Upper lobe of left lung (tissue), 6 donors: ENCODE data around the gene AKAP10. TPM values are rescaled to one million over a fixed set of nuclear protein-coding genes. Genes with fewer than 3 reads are reported as not detected.
A peak's percentile ranks its signal among the peaks of the same experiment; 100 is the strongest.
"Not testable (repeated sequence)": the region's sequence is repeated elsewhere in the genome, so short reads cannot be mapped to it uniquely, and the experiment has no call there.

ENCODE experiments used
- ATAC-seq, 2 donors: fragments of 200-7000 bp; cut with Tn5 transposase; one replicate each; pipeline ENCODE4 v1.9.1; 2022; ENCODE audit warnings: mild to moderate bottlenecking in 2 of 2, moderate library complexity in 2 of 2; ENCODE audit not compliant: low FRiP score in 2 of 2
- DNase-seq, 2 donors: peaks; one replicate each; pipeline ENCODE4 v3.0.0-alpha.2; 2019 to 2020
- H3K27ac ChIP-seq, 4 donors: fragments of 200-600 bp; sonication (generic); one replicate each; pipeline ENCODE4 v1.5.1; 2016 to 2019
- H3K27me3 ChIP-seq, 4 donors: fragments of 200-600 bp; sonication (generic); one replicate each; pipeline ENCODE4 v1.5.1; 2017 to 2019
- H3K36me3 ChIP-seq, 4 donors: fragments of 200-600 bp; sonication (generic); one replicate each; pipeline ENCODE4 v1.5.1; 2016 to 2019
- H3K4me1 ChIP-seq, 4 donors: fragments of 200-600 bp; sonication (generic); one replicate each; pipeline ENCODE4 v1.5.1; 2018 to 2019
- H3K4me3 ChIP-seq, 4 donors: fragments of 200-600 bp; sonication (generic); one replicate each; pipeline ENCODE4 v1.5.1; 2017 to 2019; ENCODE audit warnings: mild to moderate bottlenecking in 2 of 4, moderate library complexity in 1 of 4
- H3K9me3 ChIP-seq, 4 donors: fragments of 200-600 bp; sonication (generic); one replicate each; pipeline ENCODE4 v1.5.1; 2018 to 2019
- EP300 ChIP-seq, 4 donors: sonication (generic); formaldehyde crosslinking; IDR thresholded peaks; one replicate each; pipeline ENCODE4 v1.5.1; 2017; ENCODE audit warnings: antibody characterized with exemption in 4 of 4, control low read depth in 2 of 4
- POLR2A ChIP-seq, 4 donors: fragments of 450-650 bp; IDR thresholded peaks; one replicate each; pipeline ENCODE4 v1.5.1; 2016 to 2017; ENCODE audit warnings: antibody characterized with exemption in 4 of 4, mild to moderate bottlenecking in 2 of 4
- POLR2AphosphoS5 ChIP-seq, 2 donors: sonication (generic); formaldehyde crosslinking; IDR thresholded peaks; one replicate each; pipeline ENCODE4 v1.5.1; 2017; ENCODE audit warnings: antibody characterized with exemption in 2 of 2
- WGBS, 2 donors: methylation state at CpG; one replicate each; pipeline ENCODE4 v1.1.5; 2017 to 2018; 5-methylcytosine and 5-hydroxymethylcytosine counted together
- total RNA-seq, 6 donors: library from RNA; depleted of rRNA in 4 of 6; stranded (reverse); fragments of >200 nt in 4 of 6; gene quantifications; one replicate each; pipeline versions ENCODE4 v1.1.0 to v1.2.1, GENCODE V29; 2016 to 2021
- TF ChIP-seq, protein P1 (sequence below), 6 experiments: fragments of 450-650 bp in 4 of 6; fragments of 200-600 bp in 2 of 6; sonication (generic) in 2 of 6; IDR thresholded peaks; one replicate each; pipeline ENCODE4 v1.5.1; 2016 to 2019; ENCODE audit warnings: antibody characterized with exemption in 6 of 6
- donor health status: DM: no; HTN: no; CAD: no; lungs with moderate emphysema.
- donor health status: DM: no; HTN: yes; CAD: no; lungs with severe emphysema.

Gene AKAP10
- total RNA-seq, 6 donors from 2014 or later, result 13.4 to 40.3 (median 30.6) TPM

DNA sequence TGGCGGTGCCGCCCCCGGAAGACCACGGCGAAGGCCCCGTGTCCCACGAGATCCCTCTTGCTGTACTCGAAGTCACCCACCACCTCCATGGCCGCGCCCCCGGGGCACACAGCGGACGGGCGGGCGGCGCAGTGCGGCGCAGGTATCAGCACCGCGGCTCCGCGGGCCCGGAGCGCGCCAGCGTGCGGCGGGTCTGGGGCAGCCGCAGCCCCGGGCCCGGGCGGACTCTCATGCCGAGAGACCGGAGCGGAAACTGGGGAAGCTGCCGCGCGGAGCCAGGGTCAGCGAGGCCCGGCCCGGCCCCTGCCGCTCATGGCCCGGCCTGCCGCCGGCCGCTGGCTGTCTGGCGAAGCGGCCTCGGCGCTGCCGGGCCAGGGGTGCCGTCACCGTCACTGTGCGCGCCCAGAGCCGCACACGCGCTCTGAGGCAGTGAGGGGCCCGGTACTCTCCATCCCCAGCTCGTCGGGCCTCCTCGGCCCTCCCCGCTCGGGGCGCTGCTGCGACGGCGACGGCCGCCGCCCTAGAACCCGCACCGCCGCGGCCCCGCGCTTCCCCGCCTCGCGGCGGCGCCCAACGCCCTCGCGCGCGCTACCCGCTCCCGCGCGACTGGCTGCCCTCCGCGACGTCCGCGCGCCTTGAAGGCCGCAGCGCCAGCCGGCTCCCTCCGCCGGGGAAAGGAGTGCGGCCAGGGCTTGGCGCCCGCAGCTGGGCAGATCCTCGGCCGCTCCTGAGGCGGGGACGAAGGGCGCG is 110.1 kb downstream of the AKAP10 start, which contains the start of gene ULK2:
ULK2 (minus strand) TSS at position 608 of the 750 bp plus-strand sequence; CDS start at position 89, 519 bp downstream.
- 0 to 8% methylated on average over 8 to 20 of the region's 111 CpGs for WGBS, 2 donors
- ATAC-seq, result peak; percentile 50 to 92
- H3K36me3 ChIP-seq, result peaks cover 0 to 2% (median 0%) of the 10 kb centered on the region in 4 donors
- H3K4me3 ChIP-seq, result peak within 1 kb of the TSS; percentile 67 to 91 (median 73)
- peak within 1 kb of the TSS; percentile 81 to 91 (median 86) for H3K27ac ChIP-seq
- no peaks in the 10 kb centered on the region for H3K9me3 ChIP-seq
- TF ChIP-seq POLR2AphosphoS5 (IDR thresholded peaks at IDR 0.05) (peak; percentile 62 to 88), EP300 (IDR thresholded peaks at IDR 0.05) (no peak), POLR2A (IDR thresholded peaks at IDR 0.05) (peak in 3 of 4 donors; percentile 51 to 87 (median 74))
- TF ChIP-seq, protein P1, sequence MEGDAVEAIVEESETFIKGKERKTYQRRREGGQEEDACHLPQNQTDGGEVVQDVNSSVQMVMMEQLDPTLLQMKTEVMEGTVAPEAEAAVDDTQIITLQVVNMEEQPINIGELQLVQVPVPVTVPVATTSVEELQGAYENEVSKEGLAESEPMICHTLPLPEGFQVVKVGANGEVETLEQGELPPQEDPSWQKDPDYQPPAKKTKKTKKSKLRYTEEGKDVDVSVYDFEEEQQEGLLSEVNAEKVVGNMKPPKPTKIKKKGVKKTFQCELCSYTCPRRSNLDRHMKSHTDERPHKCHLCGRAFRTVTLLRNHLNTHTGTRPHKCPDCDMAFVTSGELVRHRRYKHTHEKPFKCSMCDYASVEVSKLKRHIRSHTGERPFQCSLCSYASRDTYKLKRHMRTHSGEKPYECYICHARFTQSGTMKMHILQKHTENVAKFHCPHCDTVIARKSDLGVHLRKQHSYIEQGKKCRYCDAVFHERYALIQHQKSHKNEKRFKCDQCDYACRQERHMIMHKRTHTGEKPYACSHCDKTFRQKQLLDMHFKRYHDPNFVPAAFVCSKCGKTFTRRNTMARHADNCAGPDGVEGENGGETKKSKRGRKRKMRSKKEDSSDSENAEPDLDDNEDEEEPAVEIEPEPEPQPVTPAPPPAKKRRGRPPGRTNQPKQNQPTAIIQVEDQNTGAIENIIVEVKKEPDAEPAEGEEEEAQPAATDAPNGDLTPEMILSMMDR (IDR thresholded peaks at IDR 0.05), result peak in 5 of 6 experiments; percentile 30 to 67 (median 55)
- DNase-seq, result peak; percentile 54 to 94
- H3K4me1 ChIP-seq, result peaks cover 0 to 16% (median 5%) of the 10 kb centered on the region in 4 donors
- no peaks in the 10 kb centered on the region for H3K27me3 ChIP-seq

DNA sequence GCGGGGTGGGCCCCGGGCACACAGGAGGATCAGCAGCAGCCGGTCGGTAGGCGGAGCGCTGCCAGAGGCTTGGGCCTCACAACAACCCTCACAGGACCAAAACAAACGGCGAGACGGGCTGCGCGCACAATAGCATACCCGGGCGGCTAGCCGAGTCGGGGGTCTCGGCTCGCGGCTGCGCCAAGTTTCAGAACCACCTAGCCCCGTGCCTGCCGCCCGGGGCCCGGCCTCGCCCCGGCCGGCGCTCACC is 110.6 kb downstream of the AKAP10 start:
- peaks cover 0 to 2% (median 0%) of the 10 kb centered on the region in 4 donors for H3K36me3 ChIP-seq
- peak in 1 of 4 donors; percentile 31 for TF ChIP-seq POLR2A (IDR thresholded peaks at IDR 0.05)
- TF ChIP-seq, protein P1 (IDR thresholded peaks at IDR 0.05), result peak in 3 of 6 experiments; percentile 20 to 43 (median 29)
- TF ChIP-seq POLR2AphosphoS5 (IDR thresholded peaks at IDR 0.05), result peak in 1 of 2 donors; percentile 35
- no peak for TF ChIP-seq EP300 (IDR thresholded peaks at IDR 0.05)
- WGBS, 2 donors, result 0% methylated on average over 3 to 18 of the region's 27 CpGs
- H3K4me1 ChIP-seq, result peaks cover 0 to 16% (median 5%) of the 10 kb centered on the region in 4 donors
- peak; percentile 83 to 90 for DNase-seq
- H3K27me3 ChIP-seq, result no peaks in the 10 kb centered on the region
- ATAC-seq, result peak; percentile 79
- peak overlapping the region; percentile 81 to 91 (median 86) for H3K27ac ChIP-seq
- H3K4me3 ChIP-seq, result peak overlapping the region; percentile 67 to 91 (median 73)
- no peaks in the 10 kb centered on the region for H3K9me3 ChIP-seq

DNA sequence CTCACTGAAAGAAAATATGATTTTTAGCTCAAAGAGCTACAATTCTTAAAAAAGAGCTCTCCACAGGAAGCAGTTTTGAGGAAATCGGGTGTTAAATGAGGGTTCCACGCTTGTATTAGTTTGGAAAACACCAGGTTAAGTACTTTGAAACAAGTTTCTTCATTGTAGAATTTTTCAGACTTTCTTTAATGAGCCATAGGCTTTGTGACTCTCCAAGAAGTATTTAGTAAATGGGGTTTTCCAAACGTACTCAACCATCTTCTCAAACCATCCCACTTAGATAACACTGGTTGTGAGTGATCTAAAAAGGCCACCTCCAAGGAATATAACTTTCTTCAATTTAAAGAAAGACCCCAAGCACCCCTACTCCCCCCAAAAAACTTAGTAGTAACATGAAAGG is 112.6 kb downstream of the AKAP10 start:
- Histone ChIP-seq H3K4me3 (no peak overlapping the region), H3K9me3 (no peaks in the 10 kb centered on the region), H3K27ac (no peak overlapping the region), H3K36me3 (peaks cover 4 to 7% (median 5%) of the 10 kb centered on the region in 4 donors), H3K4me1 (peaks cover 0 to 16% (median 5%) of the 10 kb centered on the region in 4 donors), H3K27me3 (no peaks in the 10 kb centered on the region)
- ATAC-seq (no peak), DNase-seq (no peak)
- 78 to 80% methylated on average over 3 of the region's 3 CpGs for WGBS, 2 donors
- no peak for TF ChIP-seq EP300 (IDR thresholded peaks at IDR 0.05)
- no peak for TF ChIP-seq POLR2AphosphoS5 (IDR thresholded peaks at IDR 0.05)
- TF ChIP-seq, protein P1 (IDR thresholded peaks at IDR 0.05), result no peak
- no peak for TF ChIP-seq POLR2A (IDR thresholded peaks at IDR 0.05)

DNA sequence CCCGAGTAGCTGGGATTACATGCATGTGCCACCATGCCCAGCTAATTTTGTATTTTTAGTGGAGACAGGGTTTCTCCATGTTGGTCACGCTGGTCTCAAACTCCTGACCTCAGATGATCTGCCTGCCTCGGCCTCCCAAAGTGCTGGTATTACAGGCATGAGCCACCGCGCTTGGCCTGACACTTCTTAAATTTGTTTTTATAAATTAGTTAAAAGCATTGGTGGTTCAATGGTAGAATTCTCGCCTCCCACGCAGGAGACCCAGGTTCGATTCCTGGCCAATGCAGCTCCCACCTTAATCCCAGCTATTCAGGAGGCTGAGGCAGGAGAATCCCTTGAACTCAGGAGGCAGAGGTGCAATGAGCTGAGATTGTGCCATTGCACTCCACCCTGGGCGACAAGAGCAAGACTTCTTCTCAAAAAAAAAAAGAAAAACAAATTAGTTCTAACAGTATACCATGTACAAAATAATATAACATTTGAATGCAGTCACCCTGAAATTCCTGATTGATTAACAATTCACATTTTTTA is 116.9 kb downstream of the AKAP10 start:
- H3K4me3 ChIP-seq, ATAC-seq: not testable (repeated sequence)
- 92 to 95% methylated on average over 9 of the region's 9 CpGs for WGBS, 2 donors

DNA sequence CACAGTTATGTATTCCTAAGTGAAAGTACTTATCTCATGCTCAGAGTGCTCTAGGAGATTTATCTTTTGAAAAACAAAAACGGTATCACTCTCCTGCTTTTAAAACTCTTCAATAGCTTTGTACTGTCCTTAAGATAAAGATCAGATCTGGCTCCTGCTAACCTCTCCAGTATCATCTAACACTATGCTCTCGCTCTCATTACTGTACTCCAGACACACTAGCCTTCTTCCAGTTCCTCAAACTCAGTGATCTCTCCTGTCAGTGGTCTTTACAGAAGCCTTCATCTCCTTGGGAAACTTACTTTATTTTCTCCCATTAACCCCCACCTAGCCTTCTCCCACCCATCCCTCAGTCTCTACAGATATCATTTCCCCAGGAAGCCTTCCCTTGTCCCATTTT is 120.0 kb downstream of the AKAP10 start:
- WGBS, 2 donors, result 69 to 73% methylated on average over 2 of the region's 2 CpGs
- TF ChIP-seq POLR2A (IDR thresholded peaks at IDR 0.05) (no peak), EP300 (IDR thresholded peaks at IDR 0.05) (no peak), POLR2AphosphoS5 (IDR thresholded peaks at IDR 0.05) (no peak)
- TF ChIP-seq, protein P1 (IDR thresholded peaks at IDR 0.05), result no peak
- no peak for ATAC-seq

More for the DNA sequence above, 116.9 kb downstream of the AKAP10 start:
- DNase-seq, H3K4me1 ChIP-seq, H3K27ac ChIP-seq, H3K9me3 ChIP-seq, H3K27me3 ChIP-seq: not testable (repeated sequence)
- H3K36me3 ChIP-seq, result peaks cover 4 to 19% (median 7%) of the 10 kb centered on the region in 4 donors

More for the DNA sequence above, 120.0 kb downstream of the AKAP10 start:
- Histone ChIP-seq H3K27ac (no peak overlapping the region), H3K9me3 (no peaks in the 10 kb centered on the region), H3K4me1 (no peaks in the 10 kb centered on the region), H3K27me3 (no peaks in the 10 kb centered on the region), H3K36me3 (peaks cover 4 to 21% (median 6%) of the 10 kb centered on the region in 4 donors), H3K4me3 (no peak overlapping the region)
- no peak for DNase-seq
